NB4 (cell line): ENCODE results near the gene KIAA1549.

Experiments
- CTCF ChIP-seq: IDR thresholded peaks from one replicate; pipeline ENCODE4 v1.5.1; 2012; ENCODE audit warnings: low read depth, low read length
- MAX ChIP-seq: IDR thresholded peaks from 2 replicates; pipeline ENCODE4 v1.6.1; 2011; ENCODE audit warnings: low read depth, low read length
- MYC ChIP-seq: IDR thresholded peaks from 2 replicates; pipeline ENCODE4 v1.6.1; 2011; ENCODE audit warnings: low read depth, low read length
- POLR2A ChIP-seq: IDR thresholded peaks from 2 replicates; pipeline ENCODE4 v1.6.1; 2011; ENCODE audit warnings: mild to moderate bottlenecking; ENCODE audit not compliant: insufficient read length; ENCODE audit errors: extremely low read depth

- TF ChIP-seq CTCF (no peak), POLR2A (no peak), MAX (no peak), MYC (no peak)
Observed at GRCh38 chr7:138932427-138932826, 48.8 kb downstream of the KIAA1549 start.
